ENCODE results near the gene CKMT2. TPM values are rescaled to one million over a fixed set of nuclear protein-coding genes. Genes with fewer than 3 reads are reported as not detected.

Gene CKMT2
- total and polyA plus RNA-seq, 2 donors (not counting 3 experiments of a cell fraction or from before 2014, with no cell fraction given): not detected

- no peak overlapping the region for H3K4me2 ChIP-seq (ENCODE audit: insufficient read depth, low read length)
- H3K4me3 ChIP-seq (replicated peaks in 1 of 3; ENCODE audit: insufficient read depth in 1 of 3, low read depth in 1 of 3, low read length in 3 of 3): no peak overlapping the region
- no peak overlapping the region for H3K27ac ChIP-seq (ENCODE audit: insufficient read depth, low read depth, low read length)
- no peaks in the 10 kb centered on the region for H3K36me3 ChIP-seq (ENCODE audit: control insufficient read depth in 2 of 2, extremely low read depth in 1 of 2, insufficient read depth in 2 of 2, low read length in 2 of 2)
- no peak overlapping the region for H3K9ac ChIP-seq (replicated peaks; ENCODE audit: extremely low read depth, insufficient read depth, low read length)
- FAIRE-seq: no peak
- no peaks in the 10 kb centered on the region for H3K27me3 ChIP-seq (ENCODE audit: control insufficient read depth in 2 of 2, insufficient read depth in 2 of 2, low read length in 2 of 2)
- no peak for DNase-seq (ENCODE audit: low read depth, low spot score)
- TF ChIP-seq GATA2 (IDR thresholded peaks at IDR 0.05; ENCODE audit: insufficient read depth, insufficient read length, low read depth, low read length) (no peak), CTCF (IDR thresholded peaks at IDR 0.05; ENCODE audit: extremely low read depth in 1 of 2, insufficient read depth in 1 of 2, low read depth in 1 of 2, low read length in 2 of 2) (no peak), MYC (IDR thresholded peaks at IDR 0.05; ENCODE audit: low read depth, low read length) (no peak), FOS (IDR thresholded peaks at IDR 0.05; ENCODE audit: borderline replicate concordance, insufficient read depth, low read length) (no peak), JUN (IDR thresholded peaks at IDR 0.05; ENCODE audit: borderline replicate concordance, insufficient read depth, insufficient read length, low read depth) (no peak), POLR2AphosphoS5 (IDR thresholded peaks at IDR 0.05; ENCODE audit: insufficient read depth, low read depth, low read length) (no peak)
- no peaks in the 10 kb centered on the region for H4K20me1 ChIP-seq (replicated peaks; ENCODE audit: control insufficient read depth, extremely low read depth, insufficient read depth, low read length)
- no peaks in the 10 kb centered on the region for H3K79me2 ChIP-seq (ENCODE audit: control insufficient read depth, insufficient read depth, low read length)
- H3K9me3 ChIP-seq (replicated peaks; ENCODE audit: control insufficient read depth, insufficient read depth, low read length): no peaks in the 10 kb centered on the region
- peaks cover 5% of the 10 kb centered on the region for H3K4me1 ChIP-seq (ENCODE audit: control insufficient read depth, extremely low read depth, insufficient read depth, low read length)
- CTCF ChIA-PET: no interaction called here
- POLR2A ChIA-PET: no interaction called here
- no TSS peak for BruUV-seq (replicated peaks)
- no peaks in the 10 kb centered on the region for H3K9me1 ChIP-seq (replicated peaks; ENCODE audit: control insufficient read depth, extremely low read depth, insufficient read depth, low read length)
- intact Hi-C loops (cut with micrococcal nuclease): no loop called here
- dilution Hi-C loops (cut with MboI; ENCODE audit: extremely low pct_ligation_motif_present, low sequenced_read_pairs): no loop called here
- H2AFZ ChIP-seq (ENCODE audit: low read depth, low read length): no peak overlapping the region
Observed at GRCh38 chr5:81245871-81246235, 12.7 kb downstream of the CKMT2 start.

- FAIRE-seq: no peak
- Histone ChIP-seq H3K79me2 (ENCODE audit: control insufficient read depth, insufficient read depth, low read length) (no peaks in the 10 kb centered on the region), H3K4me2 (ENCODE audit: insufficient read depth, low read length) (no peak overlapping the region), H3K4me3 (replicated peaks in 1 of 3; ENCODE audit: insufficient read depth in 1 of 3, low read depth in 1 of 3, low read length in 3 of 3) (no peak overlapping the region), H3K27me3 (ENCODE audit: control insufficient read depth in 2 of 2, insufficient read depth in 2 of 2, low read length in 2 of 2) (no peaks in the 10 kb centered on the region), H3K9me1 (replicated peaks; ENCODE audit: control insufficient read depth, extremely low read depth, insufficient read depth, low read length) (no peaks in the 10 kb centered on the region), H3K4me1 (ENCODE audit: control insufficient read depth, extremely low read depth, insufficient read depth, low read length) (peaks cover 5% of the 10 kb centered on the region), H3K27ac (ENCODE audit: insufficient read depth, low read depth, low read length) (no peak overlapping the region), H2AFZ (ENCODE audit: low read depth, low read length) (no peak overlapping the region), H4K20me1 (replicated peaks; ENCODE audit: control insufficient read depth, extremely low read depth, insufficient read depth, low read length) (no peaks in the 10 kb centered on the region), H3K36me3 (ENCODE audit: control insufficient read depth in 2 of 2, extremely low read depth in 1 of 2, insufficient read depth in 2 of 2, low read length in 2 of 2) (no peaks in the 10 kb centered on the region), H3K9me3 (replicated peaks; ENCODE audit: control insufficient read depth, insufficient read depth, low read length) (no peaks in the 10 kb centered on the region), H3K9ac (replicated peaks; ENCODE audit: extremely low read depth, insufficient read depth, low read length) (no peak overlapping the region)
- no peak for TF ChIP-seq MAX (IDR thresholded peaks at IDR 0.05; ENCODE audit: insufficient read depth, insufficient read length)
- no peak for TF ChIP-seq POLR2A (IDR thresholded peaks at IDR 0.05; ENCODE audit: low read depth, low read length)
- no peak for TF ChIP-seq CTCF (IDR thresholded peaks at IDR 0.05; ENCODE audit: extremely low read depth in 1 of 2, insufficient read depth in 1 of 2, low read depth in 1 of 2, low read length in 2 of 2)
- no peak for TF ChIP-seq GATA2 (IDR thresholded peaks at IDR 0.05; ENCODE audit: insufficient read depth, insufficient read length, low read depth, low read length)
- TF ChIP-seq JUN (IDR thresholded peaks at IDR 0.05; ENCODE audit: borderline replicate concordance, insufficient read depth, insufficient read length, low read depth): no peak
- TF ChIP-seq EZH2 (IDR thresholded peaks at IDR 0.05; ENCODE audit: borderline replicate concordance, low read depth, low read length, severe bottlenecking): no peak
- no peak for TF ChIP-seq MYC (IDR thresholded peaks at IDR 0.05; ENCODE audit: low read depth, low read length)
- no peak for TF ChIP-seq POLR2AphosphoS5 (IDR thresholded peaks at IDR 0.05; ENCODE audit: insufficient read depth, low read depth, low read length)
- TF ChIP-seq FOS (IDR thresholded peaks at IDR 0.05; ENCODE audit: borderline replicate concordance, insufficient read depth, low read length): no peak
- BruUV-seq (replicated peaks): no TSS peak
- DNase-seq (ENCODE audit: low read depth, low spot score): no peak
- POLR2A ChIA-PET: no interaction called here
- dilution Hi-C loops (cut with MboI; ENCODE audit: extremely low pct_ligation_motif_present, low sequenced_read_pairs) (no loop called here), intact Hi-C loops (cut with micrococcal nuclease) (no loop called here)
- CTCF ChIA-PET: interaction anchor here (1.0 kb wide), 1 partner anchor 15 kb away, joined by 3 read pairs; no protein-coding TSS in a partner anchor
Observed at GRCh38 chr5:81246697-81247096, 13.6 kb downstream of the CKMT2 start.
